IMR-90 (cell line): Measurements from ENCODE around the gene FAHD1. TPM values are rescaled to one million over a fixed set of nuclear protein-coding genes. Genes with fewer than 3 reads are reported as not detected.

Experiments
- ATAC-seq: fragments of 200-7000 bp; cut with Tn5 transposase; 2 replicates; pipeline ENCODE4 v1.9.1; 2020; ENCODE audit warnings: low read depth, mild to moderate bottlenecking, moderate library complexity
- BruUV-seq: library from RNA; stranded (reverse); fragments of 400-500 nt; replicated peaks from 2 replicates; lab custom pipeline; 2021; lab: Mats Ljungman, UMichigan
- CTCF ChIA-PET: fragments of 300-600 bp; formaldehyde crosslinking; extraction: SDS; loops from one replicate; lab custom pipeline; 2021; ENCODE audit warnings: antibody characterized with exemption; lab: Yijun Ruan, JAX
- POLR2A ChIA-PET: fragments of 300-600 bp; sonication (Branson Sonifier 250); formaldehyde crosslinking; loops from one replicate; lab custom pipeline; 2022; ENCODE audit warnings: antibody characterized with exemption; ENCODE audit not compliant: unreplicated experiment; lab: Charles Lee
- DNase-seq: peaks from one replicate; pipeline ENCODE4 v3.0.0; 2013
- H2AFZ ChIP-seq: replicated peaks from 2 replicates; pipeline ENCODE3; 2013; ENCODE audit warnings: low read length, mild to moderate bottlenecking; ENCODE audit not compliant: poor library complexity
- H2AK5ac ChIP-seq: 2 replicates; pipeline ENCODE4 v1.6.1; 2013; ENCODE audit warnings: low read depth, low read length, inconsistent platforms
- H2AK9ac ChIP-seq: replicated peaks from 2 replicates; pipeline ENCODE3; 2013; ENCODE audit warnings: mild to moderate bottlenecking, low read depth, low read length, moderate library complexity; ENCODE audit not compliant: poor library complexity
- H2BK120ac ChIP-seq: 2 replicates; pipeline ENCODE4 v1.6.1; 2013; ENCODE audit warnings: low read depth, low read length, inconsistent platforms
- H2BK15ac ChIP-seq: 3 replicates; pipeline ENCODE4 v1.6.1; 2013; ENCODE audit warnings: low read depth, low read length, inconsistent platforms
- H2BK20ac ChIP-seq: 2 replicates; pipeline ENCODE4 v1.6.1; 2013; ENCODE audit warnings: low read depth, mild to moderate bottlenecking, inconsistent platforms, low read length, moderate library complexity
- H2BK5ac ChIP-seq: 2 replicates; pipeline ENCODE4 v1.6.1; 2013; ENCODE audit warnings: mild to moderate bottlenecking, low read depth, low read length, inconsistent platforms; ENCODE audit not compliant: poor library complexity, severe bottlenecking
- H3K14ac ChIP-seq: replicated peaks from 2 replicates; pipeline ENCODE4 v1.6.1; 2013; ENCODE audit warnings: low read depth, low read length, inconsistent platforms
- H3K18ac ChIP-seq: 2 replicates; pipeline ENCODE4 v1.6.1; 2013; ENCODE audit warnings: low read depth, low read length, control low read depth
- H3K23ac ChIP-seq: 2 replicates; pipeline ENCODE4 v1.6.1; 2013; ENCODE audit warnings: low read depth, low read length, inconsistent platforms
- H3K27ac ChIP-seq: 2 replicates; pipeline ENCODE4 v1.5.1; 2013; ENCODE audit warnings: mild to moderate bottlenecking, control low read depth, low read length; ENCODE audit not compliant: insufficient read depth
- H3K27me3 ChIP-seq: 2 replicates; pipeline ENCODE4 v1.6.1; 2013; ENCODE audit warnings: low read length; ENCODE audit not compliant: control insufficient read depth, insufficient read depth
- H3K36me3 ChIP-seq: 2 replicates; pipeline ENCODE4 v1.6.1; 2013; ENCODE audit warnings: low read length, mixed read lengths; ENCODE audit not compliant: control insufficient read depth, insufficient read depth
- H3K4ac ChIP-seq: 2 replicates; pipeline ENCODE4 v1.6.1; 2013; ENCODE audit warnings: low read depth, low read length, inconsistent platforms
- H3K4me1 ChIP-seq: 2 replicates; pipeline ENCODE4 v1.6.1; 2013; ENCODE audit warnings: low read length, mixed read lengths; ENCODE audit not compliant: control insufficient read depth, insufficient read depth
- H3K4me2 ChIP-seq: 2 replicates; pipeline ENCODE4 v1.6.1; 2013; ENCODE audit warnings: low read depth, mild to moderate bottlenecking, control low read depth, low read length, moderate library complexity
- H3K4me3 ChIP-seq: 2 replicates; pipeline ENCODE4 v1.5.1; 2013; ENCODE audit warnings: low read depth, mild to moderate bottlenecking, control low read depth, low read length, moderate library complexity; ENCODE audit not compliant: insufficient read depth
- H3K56ac ChIP-seq: 2 replicates; pipeline ENCODE4 v1.6.1; 2013; ENCODE audit warnings: low read length, inconsistent platforms; ENCODE audit not compliant: insufficient read depth; ENCODE audit errors: extremely low read depth
- H3K79me1 ChIP-seq, 2 experiments: 2 replicates each; pipeline ENCODE4 v1.6.1; 2013; ENCODE audit warnings: low read length in 2 of 2, inconsistent platforms in 1 of 2, low read depth in 1 of 2
- H3K9ac ChIP-seq: 2 replicates; pipeline ENCODE4 v1.6.1; 2013; ENCODE audit warnings: low read depth, low read length, control low read depth
- H3K9me1 ChIP-seq: 2 replicates; pipeline ENCODE4 v1.6.1; 2013; ENCODE audit warnings: low read length, inconsistent platforms; ENCODE audit not compliant: insufficient read depth
- H3K9me3 ChIP-seq: 2 replicates; pipeline ENCODE4 v1.6.1; 2013; ENCODE audit warnings: low read length; ENCODE audit not compliant: control insufficient read depth, insufficient read depth
- H4K20me1 ChIP-seq: 2 replicates; pipeline ENCODE4 v1.6.1; 2013; ENCODE audit warnings: low read length, inconsistent platforms; ENCODE audit not compliant: insufficient read depth
- H4K5ac ChIP-seq: 2 replicates; pipeline ENCODE4 v1.6.1; 2013; ENCODE audit warnings: mild to moderate bottlenecking, low read depth, low read length, control low read depth
- H4K8ac ChIP-seq, 2 experiments: 2 replicates each; pipeline ENCODE4 v1.6.1; 2013; ENCODE audit warnings: low read depth in 2 of 2, low read length in 2 of 2, control low read depth in 1 of 2, inconsistent platforms in 1 of 2
- H4K91ac ChIP-seq: 2 replicates; pipeline ENCODE4 v1.6.1; 2013; ENCODE audit warnings: low read depth, low read length, inconsistent platforms; ENCODE audit not compliant: insufficient read depth
- BHLHE40 ChIP-seq: fragments of 150-350 bp; IDR thresholded peaks from 2 replicates; pipeline ENCODE4 v1.6.1; 2016; ENCODE audit warnings: mild to moderate bottlenecking, low read depth, low read length
- CEBPB ChIP-seq: IDR thresholded peaks from 2 replicates; pipeline ENCODE4 v1.6.1; 2012; ENCODE audit warnings: low read depth, low read length, improper control_type of control experiment
- CHD1 ChIP-seq: IDR thresholded peaks from 2 replicates; pipeline ENCODE4 v1.6.1; 2012; ENCODE audit warnings: low read depth, low read length, improper control_type of control experiment
- FOS ChIP-seq: fragments of 150-350 bp; IDR thresholded peaks from 2 replicates; pipeline ENCODE4 v1.6.1; 2016; ENCODE audit warnings: low read depth, low read length
- MAFK ChIP-seq: IDR thresholded peaks from 2 replicates; pipeline ENCODE4 v1.6.1; 2012; ENCODE audit warnings: low read depth, low read length, improper control_type of control experiment
- MAZ ChIP-seq: IDR thresholded peaks from 2 replicates; pipeline ENCODE4 v1.6.1; 2012; ENCODE audit warnings: low read depth, mild to moderate bottlenecking, low read length, improper control_type of control experiment, moderate library complexity, borderline replicate concordance
- MXI1 ChIP-seq: IDR thresholded peaks from 2 replicates; pipeline ENCODE4 v1.6.1; 2012; ENCODE audit warnings: low read depth, mild to moderate bottlenecking, low read length, moderate library complexity, borderline replicate concordance
- NFE2L2 ChIP-seq: fragments of 150-350 bp; IDR thresholded peaks from 2 replicates; pipeline ENCODE4 v1.6.1; 2016; ENCODE audit warnings: low read depth, mild to moderate bottlenecking, low read length
- POLR2A ChIP-seq: IDR thresholded peaks from 2 replicates; pipeline ENCODE4 v1.6.1; 2012; ENCODE audit warnings: mild to moderate bottlenecking, low read depth, low read length
- RAD21 ChIP-seq: IDR thresholded peaks from 2 replicates; pipeline ENCODE4 v1.6.1; 2012; ENCODE audit warnings: low read length, improper control_type of control experiment
- RCOR1 ChIP-seq: IDR thresholded peaks from 2 replicates; pipeline ENCODE4 v1.6.1; 2012; ENCODE audit warnings: mild to moderate bottlenecking, low read length, improper control_type of control experiment; ENCODE audit not compliant: insufficient replicate concordance
- RFX5 ChIP-seq: IDR thresholded peaks from 2 replicates; pipeline ENCODE4 v1.8.0; 2012; ENCODE audit warnings: low read depth, mild to moderate bottlenecking, low read length, moderate library complexity
- SMC3 ChIP-seq: fragments of 150-350 bp; IDR thresholded peaks from 2 replicates; pipeline ENCODE4 v1.6.1; 2016; ENCODE audit warnings: low read depth, mild to moderate bottlenecking, antibody characterized with exemption, low read length, moderate library complexity
- WGBS, 2 experiments: methylation state at CpG; one replicate each; pipeline versions ENCODE4 v1.1.5 to v1.1.7; 2013; ENCODE audit warnings: missing lambda C conversion rate in 2 of 2; ENCODE audit not compliant: insufficient read length in 1 of 2; ENCODE audit errors: extremely low coverage in 2 of 2; 5-methylcytosine and 5-hydroxymethylcytosine counted together
- dilution Hi-C: fragments of 300-500 bp; cut with HindIII; formaldehyde crosslinking; loops from one replicate; pipeline ENCODE4 v1.14.3; 2018; ENCODE audit warnings: low sequenced_read_pairs; ENCODE audit not compliant: unreplicated experiment
- in situ Hi-C: fragments of 300-500 bp; cut with MboI; formaldehyde crosslinking; loops from 3 replicates; pipeline ENCODE4 v1.14.3; 2019; ENCODE audit warnings: low sequenced_read_pairs, inconsistent platforms, mixed read lengths
- intact Hi-C: fragments of 100-400 bp; cut with micrococcal nuclease; formaldehyde crosslinking; loops from 2 replicates; pipeline ENCODE4 v1.10.0; 2022
- polyA plus RNA-seq, 3 experiments: library from polyadenylated mRNA; depleted of rRNA; stranded (reverse); fragments of >200 nt; gene quantifications; 2 replicates each; pipeline ENCODE4 v1.2.3, GENCODE V29; 2012; ENCODE audit warnings: low replicate concordance in 1 of 3
- total RNA-seq: library from RNA; depleted of rRNA; stranded (reverse); fragments of >200 nt; gene quantifications from 2 replicates; pipeline ENCODE4 v1.2.3, GENCODE V29; 2012
- TF ChIP-seq, protein P1 (sequence below): fragments of 150-350 bp; IDR thresholded peaks from 2 replicates; pipeline ENCODE4 v1.6.1; 2016; ENCODE audit warnings: low read depth, mild to moderate bottlenecking, low read length, moderate library complexity, borderline replicate concordance
- TF ChIP-seq, protein P2 (sequence below): conservative IDR thresholded peaks from 2 replicates; pipeline ENCODE4 v1.5.1; 2012; ENCODE audit warnings: mild to moderate bottlenecking, low read depth, low read length, improper control_type of control experiment
- TF ChIP-seq, protein P3 (sequence below): fragments of 150-350 bp; IDR thresholded peaks from 2 replicates; pipeline ENCODE4 v1.6.1; 2017; ENCODE audit warnings: mild to moderate bottlenecking, antibody characterized with exemption, low read length, low read depth

Gene FAHD1
- total and polyA plus RNA-seq, 2 of the 4 experiments (the other 2 are of a cell fraction), result 65.3 to 85.9 TPM

DNA sequence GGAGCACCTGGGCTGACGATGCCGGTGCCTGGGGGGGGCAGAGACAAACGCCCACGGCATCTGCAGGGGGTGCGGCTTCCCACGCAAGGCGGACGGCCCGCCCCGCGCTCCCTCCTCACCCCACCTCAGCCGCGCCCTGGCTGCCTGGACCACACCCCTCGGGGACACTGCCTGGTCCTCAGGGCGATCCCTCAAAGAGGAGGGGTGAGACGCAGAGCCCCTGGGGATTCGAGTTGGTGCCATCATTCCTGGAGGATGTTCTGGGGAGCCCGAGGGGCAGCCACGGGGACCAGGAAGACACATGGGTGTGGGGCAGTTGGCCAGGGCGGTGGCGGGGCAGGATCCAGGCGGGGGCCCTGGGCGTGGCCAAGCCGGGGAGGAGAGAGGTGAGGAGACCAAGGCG is 37.4 kb upstream of the FAHD1 start:
- Histone ChIP-seq H3K27ac (no peak overlapping the region), H4K8ac (no peak overlapping the region), H4K5ac (no peak overlapping the region), H3K9ac (no peak overlapping the region), H3K23ac (no peak overlapping the region), H3K4me3 (no peak overlapping the region), H4K91ac (no peak overlapping the region), H2AK9ac (no peak overlapping the region), H2AFZ (no peak overlapping the region), H3K9me1 (no peaks in the 10 kb centered on the region), H3K14ac (no peak overlapping the region), H2BK20ac (no peak overlapping the region), H4K20me1 (peaks cover 29% of the 10 kb centered on the region), H3K4ac (no peak overlapping the region), H2AK5ac (no peak overlapping the region), H3K4me1 (no peaks in the 10 kb centered on the region), H3K9me3 (no peaks in the 10 kb centered on the region), H3K36me3 (peaks cover 36% of the 10 kb centered on the region), H2BK5ac (no peak overlapping the region), H2BK15ac (no peak overlapping the region), H3K27me3 (no peaks in the 10 kb centered on the region), H3K79me1 (peaks cover 6 to 27% of the 10 kb centered on the region in 2 experiments; a peak in 3 of 4 replicates), H3K4me2 (no peak overlapping the region), H2BK120ac (no peak overlapping the region), H3K18ac (no peak overlapping the region), H3K56ac (no peak overlapping the region)
- BruUV-seq, result no TSS peak
- intact Hi-C loops (no loop called here), in situ Hi-C loops (no loop called here), dilution Hi-C loops (no loop called here)
- POLR2A ChIA-PET, result no interaction called here
- WGBS, 2 experiments, result no CpG with 5 or more reads among the region's 25 CpGs
- no peak for DNase-seq
- TF ChIP-seq MAFK, result no peak
- no peak for TF ChIP-seq BHLHE40
- no peak for TF ChIP-seq RCOR1
- TF ChIP-seq CEBPB, result no peak
- no peak for TF ChIP-seq CHD1
- TF ChIP-seq, protein P1, sequence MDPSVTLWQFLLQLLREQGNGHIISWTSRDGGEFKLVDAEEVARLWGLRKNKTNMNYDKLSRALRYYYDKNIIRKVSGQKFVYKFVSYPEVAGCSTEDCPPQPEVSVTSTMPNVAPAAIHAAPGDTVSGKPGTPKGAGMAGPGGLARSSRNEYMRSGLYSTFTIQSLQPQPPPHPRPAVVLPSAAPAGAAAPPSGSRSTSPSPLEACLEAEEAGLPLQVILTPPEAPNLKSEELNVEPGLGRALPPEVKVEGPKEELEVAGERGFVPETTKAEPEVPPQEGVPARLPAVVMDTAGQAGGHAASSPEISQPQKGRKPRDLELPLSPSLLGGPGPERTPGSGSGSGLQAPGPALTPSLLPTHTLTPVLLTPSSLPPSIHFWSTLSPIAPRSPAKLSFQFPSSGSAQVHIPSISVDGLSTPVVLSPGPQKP, result no peak
- TF ChIP-seq POLR2A, result no peak
- TF ChIP-seq RFX5, result no peak
- TF ChIP-seq, protein P2, sequence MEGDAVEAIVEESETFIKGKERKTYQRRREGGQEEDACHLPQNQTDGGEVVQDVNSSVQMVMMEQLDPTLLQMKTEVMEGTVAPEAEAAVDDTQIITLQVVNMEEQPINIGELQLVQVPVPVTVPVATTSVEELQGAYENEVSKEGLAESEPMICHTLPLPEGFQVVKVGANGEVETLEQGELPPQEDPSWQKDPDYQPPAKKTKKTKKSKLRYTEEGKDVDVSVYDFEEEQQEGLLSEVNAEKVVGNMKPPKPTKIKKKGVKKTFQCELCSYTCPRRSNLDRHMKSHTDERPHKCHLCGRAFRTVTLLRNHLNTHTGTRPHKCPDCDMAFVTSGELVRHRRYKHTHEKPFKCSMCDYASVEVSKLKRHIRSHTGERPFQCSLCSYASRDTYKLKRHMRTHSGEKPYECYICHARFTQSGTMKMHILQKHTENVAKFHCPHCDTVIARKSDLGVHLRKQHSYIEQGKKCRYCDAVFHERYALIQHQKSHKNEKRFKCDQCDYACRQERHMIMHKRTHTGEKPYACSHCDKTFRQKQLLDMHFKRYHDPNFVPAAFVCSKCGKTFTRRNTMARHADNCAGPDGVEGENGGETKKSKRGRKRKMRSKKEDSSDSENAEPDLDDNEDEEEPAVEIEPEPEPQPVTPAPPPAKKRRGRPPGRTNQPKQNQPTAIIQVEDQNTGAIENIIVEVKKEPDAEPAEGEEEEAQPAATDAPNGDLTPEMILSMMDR, result no peak
- no peak for TF ChIP-seq FOS
- TF ChIP-seq SMC3, result no peak
- no peak for TF ChIP-seq NFE2L2
- TF ChIP-seq, protein P3, sequence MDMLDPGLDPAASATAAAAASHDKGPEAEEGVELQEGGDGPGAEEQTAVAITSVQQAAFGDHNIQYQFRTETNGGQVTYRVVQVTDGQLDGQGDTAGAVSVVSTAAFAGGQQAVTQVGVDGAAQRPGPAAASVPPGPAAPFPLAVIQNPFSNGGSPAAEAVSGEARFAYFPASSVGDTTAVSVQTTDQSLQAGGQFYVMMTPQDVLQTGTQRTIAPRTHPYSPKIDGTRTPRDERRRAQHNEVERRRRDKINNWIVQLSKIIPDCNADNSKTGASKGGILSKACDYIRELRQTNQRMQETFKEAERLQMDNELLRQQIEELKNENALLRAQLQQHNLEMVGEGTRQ, result no peak
- no peak for TF ChIP-seq MAZ
- TF ChIP-seq RAD21, result no peak
- no peak for TF ChIP-seq MXI1
- ATAC-seq, result no peak
- CTCF ChIA-PET, result no interaction called here
